ENCODE results near the gene GYS2.

The GYS2 gene

GRCh38 chr12:21529456-21529855, 75.2 kb downstream of the GYS2 start:
- no peak for DNase-seq (ENCODE audit: low read depth)
- TF ChIP-seq, protein P1, sequence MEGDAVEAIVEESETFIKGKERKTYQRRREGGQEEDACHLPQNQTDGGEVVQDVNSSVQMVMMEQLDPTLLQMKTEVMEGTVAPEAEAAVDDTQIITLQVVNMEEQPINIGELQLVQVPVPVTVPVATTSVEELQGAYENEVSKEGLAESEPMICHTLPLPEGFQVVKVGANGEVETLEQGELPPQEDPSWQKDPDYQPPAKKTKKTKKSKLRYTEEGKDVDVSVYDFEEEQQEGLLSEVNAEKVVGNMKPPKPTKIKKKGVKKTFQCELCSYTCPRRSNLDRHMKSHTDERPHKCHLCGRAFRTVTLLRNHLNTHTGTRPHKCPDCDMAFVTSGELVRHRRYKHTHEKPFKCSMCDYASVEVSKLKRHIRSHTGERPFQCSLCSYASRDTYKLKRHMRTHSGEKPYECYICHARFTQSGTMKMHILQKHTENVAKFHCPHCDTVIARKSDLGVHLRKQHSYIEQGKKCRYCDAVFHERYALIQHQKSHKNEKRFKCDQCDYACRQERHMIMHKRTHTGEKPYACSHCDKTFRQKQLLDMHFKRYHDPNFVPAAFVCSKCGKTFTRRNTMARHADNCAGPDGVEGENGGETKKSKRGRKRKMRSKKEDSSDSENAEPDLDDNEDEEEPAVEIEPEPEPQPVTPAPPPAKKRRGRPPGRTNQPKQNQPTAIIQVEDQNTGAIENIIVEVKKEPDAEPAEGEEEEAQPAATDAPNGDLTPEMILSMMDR (IDR thresholded peaks at IDR 0.05; ENCODE audit: insufficient read depth, low read depth, low read length, missing control alignments) = no peak
- H3K4me3 ChIP-seq (ENCODE audit: low read depth, low read length) = no peak overlapping the region

GRCh38 chr12:21528953-21529352, 75.7 kb downstream of the GYS2 start:
- DNase-seq (ENCODE audit: low read depth) = no peak
- H3K4me3 ChIP-seq (ENCODE audit: low read depth, low read length) = no peak overlapping the region
- TF ChIP-seq, protein P1 (IDR thresholded peaks at IDR 0.05; ENCODE audit: insufficient read depth, low read depth, low read length, missing control alignments) = no peak

DNA sequence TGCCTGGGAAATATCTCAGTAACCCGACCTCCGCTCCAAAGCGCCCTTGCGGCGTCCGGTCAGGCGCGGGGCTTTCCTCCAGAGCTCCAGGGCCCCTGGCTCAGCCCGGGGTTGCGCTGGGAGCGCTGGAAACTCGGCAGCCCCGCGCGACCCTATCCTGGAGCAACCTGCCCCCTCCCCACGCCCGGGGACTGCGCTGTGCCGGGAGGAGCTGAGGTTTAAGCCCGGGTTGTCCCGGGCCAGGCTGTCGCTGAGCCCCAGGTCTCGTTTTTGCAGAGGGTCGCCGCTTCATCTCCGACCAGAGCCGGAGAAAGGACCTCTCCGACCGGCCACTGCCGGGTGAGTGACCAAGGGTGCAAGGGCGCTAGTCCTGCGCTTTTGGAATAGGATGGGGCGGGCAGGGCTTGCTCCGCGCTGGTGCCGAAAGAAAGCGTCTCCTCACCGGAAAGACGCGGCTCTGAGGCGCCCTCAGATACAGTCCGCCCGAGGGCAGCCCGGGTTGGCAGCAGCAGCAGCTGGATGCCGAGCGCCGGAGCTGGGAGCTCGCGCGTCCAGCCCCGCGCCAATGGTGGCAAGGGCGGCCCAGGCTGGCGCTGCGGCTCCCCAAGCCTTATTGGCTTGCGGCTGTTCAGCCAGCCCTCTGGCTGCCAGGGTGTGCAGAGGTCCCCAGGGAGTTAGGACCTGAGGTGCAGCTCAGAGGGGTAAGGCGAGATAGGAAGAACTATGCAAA, 77.0 kb downstream of the GYS2 start:
- TF ChIP-seq, protein P1 (IDR thresholded peaks at IDR 0.05; ENCODE audit: insufficient read depth, low read depth, low read length, missing control alignments) = no peak
- peak; percentile 75 for DNase-seq (ENCODE audit: low read depth)
- peak overlapping the region; percentile 78 for H3K4me3 ChIP-seq (ENCODE audit: low read depth, low read length)

DNA sequence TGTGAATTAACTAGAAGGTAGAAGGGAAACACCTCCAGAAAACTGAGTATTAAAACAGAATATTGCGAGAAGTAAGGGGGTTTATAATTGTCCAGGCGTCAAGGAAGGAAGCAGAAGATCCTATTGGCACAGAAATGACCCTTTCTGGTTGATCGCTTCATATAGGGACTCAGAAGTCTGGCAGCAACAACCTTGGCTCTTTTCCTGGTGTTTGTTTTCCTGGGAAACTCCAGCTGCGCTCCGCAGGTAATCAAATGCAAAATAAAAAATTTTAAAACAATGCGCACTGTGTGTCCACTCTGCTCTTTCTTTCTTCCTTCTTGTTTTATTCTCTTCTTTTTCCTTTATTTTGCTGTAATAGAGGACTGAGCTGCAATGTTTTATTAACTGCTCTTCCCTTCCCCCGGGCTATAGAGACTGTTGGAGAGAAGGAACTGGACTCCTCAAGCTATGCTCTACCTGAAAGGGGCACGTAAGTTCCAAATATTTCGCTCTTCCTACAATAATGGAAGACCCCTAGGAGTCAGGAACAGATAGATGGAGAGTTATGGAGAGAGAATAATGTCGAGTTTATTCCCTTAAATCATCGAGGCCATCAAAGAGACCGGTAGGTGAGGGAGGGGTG, 77.8 kb downstream of the GYS2 start:
- TF ChIP-seq, protein P1 (IDR thresholded peaks at IDR 0.05; ENCODE audit: insufficient read depth, low read depth, low read length, missing control alignments) = no peak
- DNase-seq (ENCODE audit: low read depth) = no peak
- no peak overlapping the region for H3K4me3 ChIP-seq (ENCODE audit: low read depth, low read length)

GRCh38 chr12:21526053-21526452, 78.6 kb downstream of the GYS2 start, which contains the start of gene SPX:
TSS of gene SPX (plus strand) at chr12:21526296. CDS start at chr12:21526473, 177 bp downstream.
- no peak within 1 kb of the TSS for H3K4me3 ChIP-seq (ENCODE audit: low read depth, low read length)
- TF ChIP-seq, protein P1 (IDR thresholded peaks at IDR 0.05; ENCODE audit: insufficient read depth, low read depth, low read length, missing control alignments) = no peak
- DNase-seq (ENCODE audit: low read depth) = no peak

DNA sequence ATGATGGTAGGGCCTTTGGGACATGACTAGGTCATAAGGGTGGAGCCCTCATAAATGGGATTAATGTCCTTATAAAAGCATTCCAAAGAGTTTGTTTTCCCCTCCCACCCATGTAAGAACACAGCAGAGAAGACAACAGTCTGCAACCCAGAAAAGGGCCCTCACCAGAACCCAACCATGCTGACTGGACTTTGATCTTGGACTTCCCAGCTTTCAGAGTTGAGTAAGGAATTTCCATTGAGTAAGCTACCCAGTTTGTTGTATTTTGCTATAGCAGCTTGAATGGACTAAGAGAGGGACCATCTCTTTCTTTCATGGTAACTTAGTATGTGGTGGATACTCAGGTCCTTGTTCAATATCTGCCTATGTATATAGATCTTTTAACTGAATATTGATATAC, 81.5 kb downstream of the GYS2 start:
- H3K4me3 ChIP-seq (ENCODE audit: low read depth, low read length) = no peak overlapping the region
- DNase-seq (ENCODE audit: low read depth) = no peak
- TF ChIP-seq, protein P1 (IDR thresholded peaks at IDR 0.05; ENCODE audit: insufficient read depth, low read depth, low read length, missing control alignments) = no peak

Data from GM12865 (cell line).